Measurements from ENCODE around the gene MRPL11. TPM values are rescaled to one million over a fixed set of nuclear protein-coding genes. Genes with fewer than 3 reads are reported as not detected.
A peak's percentile ranks its signal among the peaks of the same experiment; 100 is the strongest.
"Not testable (repeated sequence)": the region's sequence is repeated elsewhere in the genome, so short reads cannot be mapped to it uniquely, and the experiment has no call there.

The MRPL11 gene
- total and polyA plus RNA-seq, 2 donors (not counting 1 experiment from before 2014, with no cell fraction given) = 25.5 to 26.7 TPM

GRCh38 chr11:66443602-66444001 is 5.0 kb upstream of the MRPL11 start:
- no peak for TF ChIP-seq EZH2 (IDR thresholded peaks at IDR 0.05; ENCODE audit: borderline replicate concordance, insufficient read depth, low read depth, low read length, poor library complexity, severe bottlenecking)
- TF ChIP-seq CTCF (IDR thresholded peaks at IDR 0.05) = no peak
- Histone ChIP-seq H3K27ac (ENCODE audit: low read length in 2 of 2) (no peak overlapping the region), H2AFZ (ENCODE audit: insufficient read depth, low read depth, low read length, poor library complexity, severe bottlenecking) (no peak overlapping the region), H3K9ac (ENCODE audit: low read length) (no peak overlapping the region), H3K9me3 (ENCODE audit: control extremely low read depth in 1 of 3, control insufficient read depth in 2 of 3, insufficient read depth in 1 of 3, low read length in 2 of 3) (peaks cover 0 to 9% (median 7%) of the 10 kb centered on the region in 3 donors), H3K4me2 (replicated peaks; ENCODE audit: low read depth, low read length, poor library complexity, severe bottlenecking) (no peak overlapping the region), H3K4me3 (ENCODE audit: control extremely low read depth in 1 of 5, extremely low read depth in 1 of 5, insufficient read depth in 1 of 5, low read depth in 2 of 5, low read length in 4 of 5) (no peak overlapping the region), H3K4me1 (ENCODE audit: control insufficient read depth in 2 of 2, insufficient read depth in 2 of 2, low read length in 2 of 2) (peaks cover 0 to 3% of the 10 kb centered on the region in 2 donors), H3K27me3 (replicated peaks in 1 of 4; ENCODE audit: control extremely low read depth in 1 of 4, control insufficient read depth in 3 of 4, insufficient read depth in 4 of 4, low read length in 3 of 4) (no peaks in the 10 kb centered on the region), H4K20me1 (ENCODE audit: control insufficient read depth, insufficient read depth, low read length, poor library complexity, severe bottlenecking) (no peaks in the 10 kb centered on the region), H3K79me2 (ENCODE audit: control insufficient read depth, insufficient read depth, low read length) (no peaks in the 10 kb centered on the region), H3K36me3 (replicated peaks in 1 of 2; ENCODE audit: control extremely low read depth in 1 of 2, control insufficient read depth in 1 of 2, extremely low read depth in 1 of 2, insufficient read depth in 2 of 2, low read length in 1 of 2) (no peaks in the 10 kb centered on the region)
- Mint-ChIP-seq H3K4me1 (peaks cover 6% of the 10 kb centered on the region), H3K27me3 (no peaks in the 10 kb centered on the region), H3K27ac (no peak overlapping the region), H3K9me3 (ENCODE audit: insufficient read depth) (peaks cover 8% of the 10 kb centered on the region), H3K4me3 (no peak overlapping the region)
- no peak for DNase-seq
- intact Hi-C loops (cut with micrococcal nuclease) = no loop called here
- ChIA-PET CTCF (interaction anchor here (0.6 kb wide), 1 partner anchor 235 kb away, joined by 3 read pairs; no protein-coding TSS in a partner anchor), POLR2A (no interaction called here)
- ATAC-seq (ENCODE audit: low read depth) = no peak
- WGBS (ENCODE audit: insufficient coverage) = 95% methylated on average over 2 of the region's 4 CpGs

GRCh38 chr11:66440940-66441282 is 2.3 kb upstream of the MRPL11 start:
- H3K4me1 Mint-ChIP-seq = peaks cover 14% of the 10 kb centered on the region
- ATAC-seq (ENCODE audit: low read depth); H3K27me3 Mint-ChIP-seq; H3K9me3 ChIP-seq (ENCODE audit: control extremely low read depth in 1 of 3, control insufficient read depth in 2 of 3, insufficient read depth in 1 of 3, low read length in 2 of 3); H3K27me3 ChIP-seq (replicated peaks in 1 of 4; ENCODE audit: control extremely low read depth in 1 of 4, control insufficient read depth in 3 of 4, insufficient read depth in 4 of 4, low read length in 3 of 4); H3K4me3 Mint-ChIP-seq; H4K20me1 ChIP-seq (ENCODE audit: control insufficient read depth, insufficient read depth, low read length, poor library complexity, severe bottlenecking); H3K27ac Mint-ChIP-seq; H3K9ac ChIP-seq (ENCODE audit: low read length); intact Hi-C loops (cut with micrococcal nuclease); H3K27ac ChIP-seq (ENCODE audit: low read length in 2 of 2); H3K9me3 Mint-ChIP-seq (ENCODE audit: insufficient read depth); H3K4me3 ChIP-seq (ENCODE audit: control extremely low read depth in 1 of 5, extremely low read depth in 1 of 5, insufficient read depth in 1 of 5, low read depth in 2 of 5, low read length in 4 of 5); DNase-seq; H2AFZ ChIP-seq (ENCODE audit: insufficient read depth, low read depth, low read length, poor library complexity, severe bottlenecking); H3K4me2 ChIP-seq (replicated peaks; ENCODE audit: low read depth, low read length, poor library complexity, severe bottlenecking): not testable (repeated sequence)
- Histone ChIP-seq H3K36me3 (replicated peaks in 1 of 2; ENCODE audit: control extremely low read depth in 1 of 2, control insufficient read depth in 1 of 2, extremely low read depth in 1 of 2, insufficient read depth in 2 of 2, low read length in 1 of 2) (peaks cover 0 to 14% of the 10 kb centered on the region in 2 experiments), H3K4me1 (ENCODE audit: control insufficient read depth in 2 of 2, insufficient read depth in 2 of 2, low read length in 2 of 2) (peaks cover 6 to 10% of the 10 kb centered on the region in 2 donors), H3K79me2 (ENCODE audit: control insufficient read depth, insufficient read depth, low read length) (peaks cover 14% of the 10 kb centered on the region)
- POLR2A ChIA-PET = interaction anchor here (0.6 kb wide), 1 partner anchor 124 kb away, joined by 4 read pairs; the partner anchor contains the start of gene CD248
- WGBS (ENCODE audit: insufficient coverage) = 91% methylated on average over 22 of the region's 27 CpGs
- CTCF ChIA-PET = interaction anchor here (0.9 to 1.3 kb wide), 3 partner anchors 9 to 32 kb away, joined by 3 to 4 read pairs (median 3); no protein-coding TSS in a partner anchor

- peaks cover 14% of the 10 kb centered on the region for H3K79me2 ChIP-seq (ENCODE audit: control insufficient read depth, insufficient read depth, low read length)
- ATAC-seq (ENCODE audit: low read depth); H3K9ac ChIP-seq (ENCODE audit: low read length); H3K9me3 Mint-ChIP-seq (ENCODE audit: insufficient read depth); intact Hi-C loops (cut with micrococcal nuclease); H3K27ac Mint-ChIP-seq; H2AFZ ChIP-seq (ENCODE audit: insufficient read depth, low read depth, low read length, poor library complexity, severe bottlenecking); H3K4me2 ChIP-seq (replicated peaks; ENCODE audit: low read depth, low read length, poor library complexity, severe bottlenecking); H3K27me3 ChIP-seq (replicated peaks in 1 of 4; ENCODE audit: control extremely low read depth in 1 of 4, control insufficient read depth in 3 of 4, insufficient read depth in 4 of 4, low read length in 3 of 4); H3K27ac ChIP-seq (ENCODE audit: low read length in 2 of 2); DNase-seq; H3K4me3 ChIP-seq (ENCODE audit: control extremely low read depth in 1 of 5, extremely low read depth in 1 of 5, insufficient read depth in 1 of 5, low read depth in 2 of 5, low read length in 4 of 5); H4K20me1 ChIP-seq (ENCODE audit: control insufficient read depth, insufficient read depth, low read length, poor library complexity, severe bottlenecking); H3K27me3 Mint-ChIP-seq; POLR2A ChIA-PET; H3K9me3 ChIP-seq (ENCODE audit: control extremely low read depth in 1 of 3, control insufficient read depth in 2 of 3, insufficient read depth in 1 of 3, low read length in 2 of 3): not testable (repeated sequence)
- peaks cover 0 to 20% of the 10 kb centered on the region in 2 experiments for H3K36me3 ChIP-seq (replicated peaks in 1 of 2; ENCODE audit: control extremely low read depth in 1 of 2, control insufficient read depth in 1 of 2, extremely low read depth in 1 of 2, insufficient read depth in 2 of 2, low read length in 1 of 2)
- CTCF ChIA-PET = interaction anchor here (0.9 to 2.8 kb wide), 5 partner anchors 9 to 238 kb away, joined by 3 to 32 read pairs (median 12); partner anchors contain the start of gene RBM4B
- peaks cover 14% of the 10 kb centered on the region for H3K4me1 Mint-ChIP-seq
- H3K4me3 Mint-ChIP-seq = peak overlapping the region; percentile 21
- H3K4me1 ChIP-seq (ENCODE audit: control insufficient read depth in 2 of 2, insufficient read depth in 2 of 2, low read length in 2 of 2) = peaks cover 6 to 10% of the 10 kb centered on the region in 2 donors
- WGBS (ENCODE audit: insufficient coverage) = 89% methylated on average over 24 of the region's 29 CpGs
These were observed 1.7 kb upstream of the MRPL11 start for GRCh38 chr11:66440101-66440939.
